ENCODE measurements around the gene MYH9.

MYH9 gene

DNA sequence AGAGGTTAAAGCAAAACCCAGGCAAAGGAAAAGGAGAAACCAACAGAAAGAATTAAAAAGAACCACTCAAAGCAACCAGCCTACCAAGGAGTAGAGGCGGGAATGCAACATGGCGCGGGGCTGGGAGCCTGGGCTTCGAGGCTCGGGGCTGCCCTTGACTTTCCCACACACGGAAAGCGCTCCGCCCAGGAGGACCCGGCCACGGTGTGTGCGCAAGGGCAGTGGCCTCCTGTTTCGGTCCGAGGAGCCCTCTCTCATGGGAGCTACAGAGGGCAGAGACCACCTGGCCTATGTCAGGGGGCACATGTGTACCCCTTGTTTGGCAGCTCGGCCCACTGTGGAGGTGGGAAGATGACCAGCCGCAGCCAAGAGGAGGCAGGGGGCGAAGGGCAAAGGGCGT is 78.9 kb downstream of the MYH9 start:
- Histone ChIP-seq H2AFZ (ENCODE audit: low read depth, low read length, severe bottlenecking) (no peak overlapping the region), H3K27me3 (ENCODE audit: low read length) (no peaks in the 10 kb centered on the region), H3K9ac (ENCODE audit: low read length) (no peak overlapping the region), H3K9me2 (replicated peaks; ENCODE audit: insufficient read depth, low read length) (no peaks in the 10 kb centered on the region), H3K79me2 (ENCODE audit: insufficient read depth, low read length) (no peaks in the 10 kb centered on the region), H3K27ac (ENCODE audit: low read depth, low read length) (no peak overlapping the region), H3K4me3 (ENCODE audit: insufficient read depth, low read length, poor library complexity, severe bottlenecking) (no peak overlapping the region), H3F3A (ENCODE audit: insufficient read depth) (no peaks in the 10 kb centered on the region), H4K20me1 (ENCODE audit: low read depth, low read length) (no peaks in the 10 kb centered on the region), H3K4me2 (ENCODE audit: low read depth, low read length, poor library complexity, severe bottlenecking) (no peak overlapping the region), H3K9me3 (ENCODE audit: insufficient read depth, low read length) (no peaks in the 10 kb centered on the region), H3K36me3 (ENCODE audit: low read length) (peaks cover 9% of the 10 kb centered on the region)
- TF ChIP-seq, protein P1, sequence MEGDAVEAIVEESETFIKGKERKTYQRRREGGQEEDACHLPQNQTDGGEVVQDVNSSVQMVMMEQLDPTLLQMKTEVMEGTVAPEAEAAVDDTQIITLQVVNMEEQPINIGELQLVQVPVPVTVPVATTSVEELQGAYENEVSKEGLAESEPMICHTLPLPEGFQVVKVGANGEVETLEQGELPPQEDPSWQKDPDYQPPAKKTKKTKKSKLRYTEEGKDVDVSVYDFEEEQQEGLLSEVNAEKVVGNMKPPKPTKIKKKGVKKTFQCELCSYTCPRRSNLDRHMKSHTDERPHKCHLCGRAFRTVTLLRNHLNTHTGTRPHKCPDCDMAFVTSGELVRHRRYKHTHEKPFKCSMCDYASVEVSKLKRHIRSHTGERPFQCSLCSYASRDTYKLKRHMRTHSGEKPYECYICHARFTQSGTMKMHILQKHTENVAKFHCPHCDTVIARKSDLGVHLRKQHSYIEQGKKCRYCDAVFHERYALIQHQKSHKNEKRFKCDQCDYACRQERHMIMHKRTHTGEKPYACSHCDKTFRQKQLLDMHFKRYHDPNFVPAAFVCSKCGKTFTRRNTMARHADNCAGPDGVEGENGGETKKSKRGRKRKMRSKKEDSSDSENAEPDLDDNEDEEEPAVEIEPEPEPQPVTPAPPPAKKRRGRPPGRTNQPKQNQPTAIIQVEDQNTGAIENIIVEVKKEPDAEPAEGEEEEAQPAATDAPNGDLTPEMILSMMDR (IDR thresholded peaks at IDR 0.05; ENCODE audit: insufficient read depth, low read length, poor library complexity, severe bottlenecking) = no peak
- no peak for TF ChIP-seq EZH2phosphoT487 (conservative IDR thresholded peaks at IDR 0.05; ENCODE audit: low read length)

DNA sequence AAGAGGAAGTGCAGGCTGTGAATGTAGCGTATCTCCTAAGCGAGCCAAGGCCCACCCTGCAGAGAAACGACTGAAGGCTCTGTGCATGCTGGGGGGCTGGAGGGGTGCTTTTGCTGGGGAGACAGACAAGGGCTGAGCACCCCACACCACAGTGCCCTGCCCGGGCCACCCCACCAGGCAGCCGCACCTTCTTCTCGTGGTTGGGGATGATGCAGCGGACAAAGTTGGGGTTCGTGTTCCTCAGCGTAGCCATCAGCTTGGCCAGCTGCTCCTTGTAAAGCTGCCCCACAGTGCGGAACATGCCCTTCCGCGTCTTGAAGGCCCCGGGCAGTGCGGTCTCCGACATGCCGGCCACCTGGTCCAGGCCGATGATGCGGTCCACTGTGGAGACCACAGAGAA is 81.5 kb downstream of the MYH9 start:
- Histone ChIP-seq H3F3A (ENCODE audit: insufficient read depth) (no peaks in the 10 kb centered on the region; the same call in none of the 2 replicates), H3K9me3 (ENCODE audit: insufficient read depth, low read length) (no peaks in the 10 kb centered on the region), H3K9ac (ENCODE audit: low read length) (no peak overlapping the region), H3K4me3 (ENCODE audit: insufficient read depth, low read length, poor library complexity, severe bottlenecking) (no peak overlapping the region), H3K27me3 (ENCODE audit: low read length) (no peaks in the 10 kb centered on the region), H3K79me2 (ENCODE audit: insufficient read depth, low read length) (no peaks in the 10 kb centered on the region), H3K36me3 (ENCODE audit: low read length) (peaks cover 1% of the 10 kb centered on the region), H3K27ac (ENCODE audit: low read depth, low read length) (no peak overlapping the region), H2AFZ (ENCODE audit: low read depth, low read length, severe bottlenecking) (no peak overlapping the region), H3K4me2 (ENCODE audit: low read depth, low read length, poor library complexity, severe bottlenecking) (no peak overlapping the region), H3K9me2 (replicated peaks; ENCODE audit: insufficient read depth, low read length) (no peaks in the 10 kb centered on the region), H4K20me1 (ENCODE audit: low read depth, low read length) (no peaks in the 10 kb centered on the region)
- TF ChIP-seq, protein P1 (IDR thresholded peaks at IDR 0.05; ENCODE audit: insufficient read depth, low read length, poor library complexity, severe bottlenecking) = no peak
- TF ChIP-seq EZH2phosphoT487 (conservative IDR thresholded peaks at IDR 0.05; ENCODE audit: low read length) = no peak

DNA sequence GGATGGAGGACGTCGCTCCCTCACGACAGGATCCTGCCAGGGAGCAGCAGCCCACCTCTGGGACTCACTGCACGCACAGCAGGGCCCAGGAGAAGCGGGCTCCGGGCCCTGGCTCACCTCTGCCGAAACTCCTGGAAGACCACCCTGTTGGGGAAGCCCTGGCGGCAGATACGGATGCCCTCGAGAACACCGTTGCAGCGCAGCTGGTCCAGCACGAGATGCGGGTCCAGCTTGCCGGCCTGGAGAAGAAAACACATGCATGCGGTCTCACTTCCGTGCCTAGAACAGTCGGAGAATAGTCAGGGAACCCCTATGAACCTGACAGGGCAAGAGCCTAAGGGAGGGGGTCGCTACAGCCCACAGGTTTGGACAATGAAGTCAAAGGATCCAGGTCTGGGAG is 82.0 kb downstream of the MYH9 start:
- Histone ChIP-seq H3K9ac (ENCODE audit: low read length) (no peak overlapping the region), H3K36me3 (ENCODE audit: low read length) (peaks cover 4% of the 10 kb centered on the region), H4K20me1 (ENCODE audit: low read depth, low read length) (no peaks in the 10 kb centered on the region), H3F3A (ENCODE audit: insufficient read depth) (no peaks in the 10 kb centered on the region; the same call in none of the 2 replicates), H3K9me2 (replicated peaks; ENCODE audit: insufficient read depth, low read length) (no peaks in the 10 kb centered on the region), H3K9me3 (ENCODE audit: insufficient read depth, low read length) (no peaks in the 10 kb centered on the region), H3K27ac (ENCODE audit: low read depth, low read length) (no peak overlapping the region), H3K4me3 (ENCODE audit: insufficient read depth, low read length, poor library complexity, severe bottlenecking) (no peak overlapping the region), H2AFZ (ENCODE audit: low read depth, low read length, severe bottlenecking) (no peak overlapping the region), H3K4me2 (ENCODE audit: low read depth, low read length, poor library complexity, severe bottlenecking) (no peak overlapping the region), H3K79me2 (ENCODE audit: insufficient read depth, low read length) (no peaks in the 10 kb centered on the region), H3K27me3 (ENCODE audit: low read length) (no peaks in the 10 kb centered on the region)
- no peak for TF ChIP-seq EZH2phosphoT487 (conservative IDR thresholded peaks at IDR 0.05; ENCODE audit: low read length)
- TF ChIP-seq, protein P1 (IDR thresholded peaks at IDR 0.05; ENCODE audit: insufficient read depth, low read length, poor library complexity, severe bottlenecking) = no peak

Data from SU-DHL-6 (cell line).